ENCODE results near the gene ICAM1. TPM values are rescaled to one million over a fixed set of nuclear protein-coding genes. Genes with fewer than 3 reads are reported as not detected.

ICAM1 gene
- total and polyA plus RNA-seq, 9 donors: 12.1 to 116 (median 18.7) TPM

DNA sequence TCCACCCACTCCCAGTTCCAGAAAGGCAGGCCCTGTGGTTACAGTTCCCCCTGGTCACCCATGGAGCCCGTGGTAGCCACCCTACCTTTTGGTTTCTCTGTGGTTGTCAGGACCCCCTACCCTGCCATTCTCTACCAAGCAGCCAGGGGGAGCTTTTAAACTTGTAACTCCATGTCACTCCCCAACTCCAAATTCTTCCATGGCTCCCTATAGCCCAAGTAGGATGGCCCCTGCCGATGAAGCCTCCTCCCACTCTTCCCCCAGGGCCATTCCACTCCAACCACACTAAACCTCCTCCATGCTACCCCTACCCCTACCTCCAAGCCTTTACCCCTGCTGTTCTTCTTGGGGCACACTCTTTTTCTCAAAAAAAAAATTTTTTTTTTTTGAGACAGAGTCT is 42.0 kb upstream of the ICAM1 start:
- DNase-seq: peak in 1 of 5 donors; percentile 39
- H3K27ac ChIP-seq: peak overlapping the region in 1 of 2 donors; percentile 55
- peaks cover 10% of the 10 kb centered on the region for H3K4me1 ChIP-seq (ENCODE audit: insufficient read depth)
- H3K9me3 ChIP-seq: no peaks in the 10 kb centered on the region
- H3K4me3 ChIP-seq: no peak overlapping the region
- intact Hi-C loops (cut with DNase I): loop anchor here in 1 of 4 donors (10.0 kb wide), 1 partner anchor 114 kb away; the partner anchor contains the start of genes EIF3G and P2RY11
- no peaks in the 10 kb centered on the region for H3K27me3 ChIP-seq
- H3K36me3 ChIP-seq: no peaks in the 10 kb centered on the region
- TF ChIP-seq POLR2A (IDR thresholded peaks at IDR 0.05) (no peak), EP300 (IDR thresholded peaks at IDR 0.05) (no peak)
- TF ChIP-seq, protein P1, sequence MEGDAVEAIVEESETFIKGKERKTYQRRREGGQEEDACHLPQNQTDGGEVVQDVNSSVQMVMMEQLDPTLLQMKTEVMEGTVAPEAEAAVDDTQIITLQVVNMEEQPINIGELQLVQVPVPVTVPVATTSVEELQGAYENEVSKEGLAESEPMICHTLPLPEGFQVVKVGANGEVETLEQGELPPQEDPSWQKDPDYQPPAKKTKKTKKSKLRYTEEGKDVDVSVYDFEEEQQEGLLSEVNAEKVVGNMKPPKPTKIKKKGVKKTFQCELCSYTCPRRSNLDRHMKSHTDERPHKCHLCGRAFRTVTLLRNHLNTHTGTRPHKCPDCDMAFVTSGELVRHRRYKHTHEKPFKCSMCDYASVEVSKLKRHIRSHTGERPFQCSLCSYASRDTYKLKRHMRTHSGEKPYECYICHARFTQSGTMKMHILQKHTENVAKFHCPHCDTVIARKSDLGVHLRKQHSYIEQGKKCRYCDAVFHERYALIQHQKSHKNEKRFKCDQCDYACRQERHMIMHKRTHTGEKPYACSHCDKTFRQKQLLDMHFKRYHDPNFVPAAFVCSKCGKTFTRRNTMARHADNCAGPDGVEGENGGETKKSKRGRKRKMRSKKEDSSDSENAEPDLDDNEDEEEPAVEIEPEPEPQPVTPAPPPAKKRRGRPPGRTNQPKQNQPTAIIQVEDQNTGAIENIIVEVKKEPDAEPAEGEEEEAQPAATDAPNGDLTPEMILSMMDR (IDR thresholded peaks at IDR 0.05): peak in 2 of 3 donors; percentile 20 to 23
- WGBS, 3 donors: 40 to 52% (median 42%) methylated on average over 2 of the region's 2 CpGs

DNA sequence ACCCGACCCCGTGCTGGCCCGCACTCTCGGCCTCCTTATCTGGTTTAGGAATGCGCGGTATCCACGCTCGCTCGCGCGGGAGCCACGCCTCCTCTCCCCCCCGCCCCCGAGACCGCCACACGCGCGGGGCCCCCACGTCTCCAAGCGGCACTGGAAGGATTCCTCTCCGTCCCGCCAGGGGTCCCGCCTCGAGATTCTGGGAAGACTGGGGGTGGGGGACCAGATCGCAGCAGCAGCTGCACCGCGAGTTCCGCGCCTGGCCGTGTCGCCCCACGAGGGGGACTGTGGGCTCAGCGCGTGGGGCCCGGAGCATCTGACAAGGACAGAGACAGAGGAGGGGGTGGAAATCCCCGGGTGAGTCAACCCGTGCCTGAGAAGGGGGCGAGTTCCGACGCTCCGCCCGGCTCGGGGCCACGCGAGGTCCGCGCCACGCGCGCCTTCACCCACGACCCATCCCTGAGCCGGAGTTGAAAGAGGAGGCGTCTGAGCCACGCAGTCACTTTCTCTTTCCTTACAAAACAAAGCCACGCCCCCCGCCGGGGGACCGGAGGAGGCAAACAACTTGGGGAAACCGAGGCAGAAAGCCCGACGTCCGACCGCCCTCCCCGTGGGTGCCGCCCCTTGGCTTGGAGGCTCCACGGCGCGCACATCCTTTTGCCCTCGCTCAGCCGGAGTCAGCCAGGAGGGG is 40.6 kb upstream of the ICAM1 start:
- H3K27ac ChIP-seq: peak overlapping the region; percentile 56 to 86
- intact Hi-C loops (cut with DNase I): no loop called here
- H3K9me3 ChIP-seq: no peaks in the 10 kb centered on the region
- peak overlapping the region; percentile 57 for H3K4me3 ChIP-seq
- H3K36me3 ChIP-seq: no peaks in the 10 kb centered on the region
- WGBS, 3 donors: 0 to 1% (median 1%) methylated on average over 50 to 70 of the region's 70 CpGs
- H3K27me3 ChIP-seq: no peaks in the 10 kb centered on the region
- DNase-seq: peak; percentile 68 to 87 (median 74)
- peaks cover 10% of the 10 kb centered on the region for H3K4me1 ChIP-seq (ENCODE audit: insufficient read depth)
- peak; percentile 27 for TF ChIP-seq POLR2A (IDR thresholded peaks at IDR 0.05)
- no peak for TF ChIP-seq EP300 (IDR thresholded peaks at IDR 0.05)
- TF ChIP-seq, protein P1 (IDR thresholded peaks at IDR 0.05): no peak

GRCh38 chr19:10230861-10231611 is 39.9 kb upstream of the ICAM1 start, which contains the start of gene S1PR2:
S1PR2 (minus strand) TSS chr19:10231331; CDS start chr19:10224905, 6,426 bp downstream.
- 0 to 1% (median 0%) methylated on average over 49 to 72 of the region's 73 CpGs for WGBS, 3 donors
- peak; percentile 82 to 91 (median 85) for DNase-seq
- H3K9me3 ChIP-seq: no peaks in the 10 kb centered on the region
- H3K4me1 ChIP-seq (ENCODE audit: insufficient read depth): peaks cover 7% of the 10 kb centered on the region
- H3K36me3 ChIP-seq: no peaks in the 10 kb centered on the region
- H3K27me3 ChIP-seq: no peaks in the 10 kb centered on the region
- peak; percentile 51 for TF ChIP-seq POLR2A (IDR thresholded peaks at IDR 0.05)
- TF ChIP-seq, protein P1 (IDR thresholded peaks at IDR 0.05): no peak
- intact Hi-C loops (cut with DNase I): no loop called here
- H3K4me3 ChIP-seq: peak within 1 kb of the TSS; percentile 57
- H3K27ac ChIP-seq: peak within 1 kb of the TSS; percentile 56 to 86

DNA sequence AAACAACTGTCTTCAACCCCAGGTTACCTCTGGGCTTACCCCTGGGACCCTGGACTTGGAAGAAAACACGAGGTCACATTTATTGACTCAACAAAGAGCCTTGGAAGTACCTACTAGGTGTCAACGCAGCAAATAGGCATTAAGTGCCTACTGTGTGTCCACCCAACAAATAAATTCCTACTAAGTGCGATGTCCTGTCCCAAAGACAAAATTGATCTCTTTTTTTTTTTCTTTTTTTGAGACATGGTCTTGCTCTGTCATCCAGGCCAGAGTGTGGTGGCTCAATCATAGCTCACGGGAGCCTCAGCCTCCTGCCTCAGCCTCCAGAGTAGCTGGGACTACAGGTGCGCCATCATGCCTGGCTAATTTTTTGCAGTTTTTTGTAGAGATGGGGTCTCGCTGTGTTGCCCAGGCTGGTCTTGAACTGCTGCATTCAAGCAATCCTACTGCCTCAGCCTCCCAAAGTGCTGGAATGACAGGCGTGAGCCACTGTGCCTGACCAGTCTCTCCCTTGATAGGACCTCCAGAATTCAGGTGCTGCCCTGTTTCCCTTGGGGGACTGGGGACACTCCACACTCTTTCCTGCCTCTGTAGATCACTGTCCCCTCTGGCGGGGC is 39.2 kb upstream of the ICAM1 start:
- no peak for TF ChIP-seq POLR2A (IDR thresholded peaks at IDR 0.05)
- TF ChIP-seq, protein P1 (IDR thresholded peaks at IDR 0.05): no peak
- TF ChIP-seq EP300 (IDR thresholded peaks at IDR 0.05): no peak
- Histone ChIP-seq H3K27me3 (no peaks in the 10 kb centered on the region), H3K27ac (no peak overlapping the region), H3K9me3 (no peaks in the 10 kb centered on the region), H3K36me3 (no peaks in the 10 kb centered on the region), H3K4me3 (peak overlapping the region; percentile 57), H3K4me1 (ENCODE audit: insufficient read depth) (peaks cover 6% of the 10 kb centered on the region)
- 70 to 73% (median 71%) methylated on average over 8 of the region's 8 CpGs for WGBS, 3 donors
- intact Hi-C loops (cut with DNase I): no loop called here
- no peak for DNase-seq

Measured in ovary (tissue), 9 donors.